Panc1 (cell line): Measurements from ENCODE around the gene MAPKAP1. TPM values are rescaled to one million over a fixed set of nuclear protein-coding genes. Genes with fewer than 3 reads are reported as not detected.

Source experiments
- ATAC-seq: fragments of 200-7000 bp; cut with Tn5 transposase; 2 replicates; pipeline ENCODE4 v1.9.1; 2020; ENCODE audit warnings: mild to moderate bottlenecking, moderate library complexity
- BruUV-seq: library from RNA; stranded (reverse); fragments of 400-500 nt; replicated peaks from 2 replicates; lab custom pipeline; 2021; lab: Mats Ljungman, UMichigan
- CTCF ChIA-PET: fragments of 300-600 bp; sonication (Branson Sonifier 250); formaldehyde crosslinking; loops from one replicate; lab custom pipeline; 2022; ENCODE audit warnings: antibody characterized with exemption; lab: Charles Lee
- POLR2A ChIA-PET: fragments of 300-600 bp; sonication (Branson Sonifier 250); formaldehyde crosslinking; loops from one replicate; lab custom pipeline; 2022; ENCODE audit warnings: antibody characterized with exemption; lab: Charles Lee
- DNase-seq: peaks from one replicate; pipeline ENCODE4 v3.0.0-alpha.2; 2010; ENCODE audit warnings: low read depth, low spot score
- H3K27ac ChIP-seq: 2 replicates; pipeline ENCODE4 v1.5.1; 2011; ENCODE audit warnings: mild to moderate bottlenecking, low read length, inconsistent platforms
- H3K27me3 ChIP-seq: fragments of 200-500 bp; sonication (Bioruptor generic); 2 replicates; pipeline ENCODE4 v1.6.0; 2014; ENCODE audit warnings: low read length, inconsistent platforms; ENCODE audit not compliant: control insufficient read depth, insufficient read depth
- H3K36me3 ChIP-seq: fragments of 200-500 bp; sonication (Bioruptor generic); 2 replicates; pipeline ENCODE4 v1.5.1; 2014; ENCODE audit warnings: inconsistent platforms, mild to moderate bottlenecking, low read length, moderate library complexity; ENCODE audit not compliant: control insufficient read depth, insufficient read depth
- H3K4me1 ChIP-seq: 2 replicates; pipeline ENCODE4 v1.5.1; 2011; ENCODE audit warnings: inconsistent platforms, mild to moderate bottlenecking, low read length, moderate library complexity; ENCODE audit not compliant: control insufficient read depth, insufficient read depth
- H3K4me3 ChIP-seq, 2 experiments: 2 replicates each; pipeline ENCODE4 v1.5.1; 2011 to 2012; ENCODE audit warnings: low read depth in 2 of 2, low read length in 2 of 2, mild to moderate bottlenecking in 2 of 2, inconsistent platforms in 1 of 2, moderate library complexity in 1 of 2
- H3K9me3 ChIP-seq: fragments of 200-500 bp; sonication (Bioruptor generic); 2 replicates; pipeline ENCODE4 v1.5.1; 2014; ENCODE audit warnings: low read depth, mild to moderate bottlenecking, inconsistent platforms, low read length, moderate library complexity; ENCODE audit not compliant: control insufficient read depth, insufficient read depth
- CTCF ChIP-seq: fragments of 450-650 bp; IDR thresholded peaks from 2 replicates; pipeline ENCODE4 v1.5.1; 2017; ENCODE audit warnings: mild to moderate bottlenecking
- POLR2AphosphoS5 ChIP-seq: IDR thresholded peaks from 2 replicates; pipeline ENCODE4 v1.6.1; 2012; ENCODE audit warnings: mild to moderate bottlenecking, low read depth, low read length, moderate library complexity
- REST ChIP-seq, 2 experiments: IDR thresholded peaks; 2 replicates each; pipeline ENCODE4 v1.6.1; 2011 to 2012; ENCODE audit warnings: low read depth in 2 of 2, control low read depth in 1 of 2, low read length in 1 of 2, mild to moderate bottlenecking in 1 of 2, moderate library complexity in 1 of 2; ENCODE audit not compliant: insufficient read depth in 1 of 2
- SIN3A ChIP-seq: IDR thresholded peaks from 2 replicates; pipeline ENCODE4 v1.6.1; 2012; ENCODE audit warnings: low read depth, mild to moderate bottlenecking, low read length, moderate library complexity, borderline replicate concordance; ENCODE audit not compliant: insufficient read depth
- TCF7L2 ChIP-seq: IDR thresholded peaks from 2 replicates; pipeline ENCODE4 v1.6.1; 2011; ENCODE audit warnings: mild to moderate bottlenecking, low read depth, low read length, inconsistent platforms
- in situ Hi-C: cut with HindIII; loops from 2 replicates; pipeline ENCODE4 v1.10.0; 2016; ENCODE audit warnings: low sequenced_read_pairs, low pct_unique_long_range_greater_than_20kb
- intact Hi-C: fragments of 100-400 bp; cut with micrococcal nuclease; formaldehyde crosslinking; loops from one replicate; pipeline ENCODE4 v1.10.0; 2022; ENCODE audit not compliant: unreplicated experiment
- total RNA-seq: library from RNA; stranded (reverse); gene quantifications from one replicate; pipeline ENCODE4 v1.2.1, GENCODE V29; 2021; ENCODE audit not compliant: unreplicated experiment

Gene MAPKAP1
- total RNA-seq, 1 experiment from 2014 or later: 72.7 TPM

- H3K4me3 ChIP-seq: no peak overlapping the region
- intact Hi-C loops: no loop called here
- DNase-seq: no peak
- no peaks in the 10 kb centered on the region for H3K9me3 ChIP-seq
- no peaks in the 10 kb centered on the region for H3K4me1 ChIP-seq
- H3K36me3 ChIP-seq: no peaks in the 10 kb centered on the region
- TF ChIP-seq REST (IDR thresholded peaks at IDR 0.05; ENCODE audit: insufficient read depth in 1 of 2, low read depth in 2 of 2, low read length in 1 of 2): no peak
- TF ChIP-seq SIN3A: no peak
- no peak for TF ChIP-seq POLR2AphosphoS5
- no peak for TF ChIP-seq CTCF
- TF ChIP-seq TCF7L2: no peak
- in situ Hi-C loops: no loop called here
- no peaks in the 10 kb centered on the region for H3K27me3 ChIP-seq
- H3K27ac ChIP-seq: no peak overlapping the region
- BruUV-seq: no TSS peak
- POLR2A ChIA-PET: interaction anchor here (0.6 kb wide), 1 partner anchor 510 kb away, joined by 4 read pairs; no protein-coding TSS in a partner anchor
- ATAC-seq: no peak
- CTCF ChIA-PET: interaction anchor here (0.6 kb wide), 1 partner anchor 91 kb away, joined by 3 read pairs; no protein-coding TSS in a partner anchor
Measured at GRCh38 chr9:125524583-125525355, 182.2 kb downstream of the MAPKAP1 start.

GRCh38 chr9:125523681-125524080 is 183.3 kb downstream of the MAPKAP1 start:
- CTCF ChIA-PET: no interaction called here
- intact Hi-C loops: no loop called here

More at GRCh38 chr9:125523681-125524080, 183.3 kb downstream of the MAPKAP1 start:
- Histone ChIP-seq H3K36me3 (no peaks in the 10 kb centered on the region), H3K27ac (no peak overlapping the region), H3K4me1 (no peaks in the 10 kb centered on the region), H3K4me3 (no peak overlapping the region), H3K9me3 (no peaks in the 10 kb centered on the region), H3K27me3 (no peaks in the 10 kb centered on the region)
- DNase-seq (no peak), ATAC-seq (no peak)
- TF ChIP-seq SIN3A (no peak), POLR2AphosphoS5 (no peak), CTCF (no peak), REST (IDR thresholded peaks at IDR 0.05; ENCODE audit: insufficient read depth in 1 of 2, low read depth in 2 of 2, low read length in 1 of 2) (no peak), TCF7L2 (no peak)
- POLR2A ChIA-PET: no interaction called here
- in situ Hi-C loops: no loop called here
- BruUV-seq: no TSS peak
